Large intestine (tissue), 1 donor: ENCODE results near the gene SIPA1L3. TPM values are rescaled to one million over a fixed set of nuclear protein-coding genes. Genes with fewer than 3 reads are reported as not detected.

Experiments
- polyA plus RNA-seq: library from polyadenylated mRNA; unstranded; fragments of 120-200 nt; gene quantifications from one replicate; pipeline ENCODE4 v1.2.1, GENCODE V29; 2013

Gene SIPA1L3
- polyA plus RNA-seq, 1 donor: 70.0 TPM

Other genes starting within 250 kb of the SIPA1L3 start
- gene ZNF607, start 187.4 kb upstream of the SIPA1L3 start, polyA plus RNA-seq: 8.4 TPM
- gene ZNF573, start 127.6 kb upstream of the SIPA1L3 start, polyA plus RNA-seq: 10.6 TPM
- gene WDR87, start 614 bp upstream of the SIPA1L3 start, polyA plus RNA-seq: 0.01 TPM